Mesothelial cell of epicardium (in vitro differentiated cells): Measurements from ENCODE around the gene PFDN4. TPM values are rescaled to one million over a fixed set of nuclear protein-coding genes. Genes with fewer than 3 reads are reported as not detected.

ENCODE experiments used
- DNase-seq, 2 experiments: peaks; one replicate each; pipeline ENCODE4 v3.0.0; 2021; ENCODE audit warnings: low spot score in 2 of 2; ENCODE audit not compliant: unreplicated experiment in 2 of 2
- H3K27ac Mint-ChIP-seq: 2 replicates; pipeline ENCODE4 v1.8.0; 2021; ENCODE audit warnings: mixed read lengths
- H3K27me3 Mint-ChIP-seq: 2 replicates; pipeline ENCODE4 v1.8.0; 2021; ENCODE audit warnings: low read depth, mixed read lengths
- H3K36me3 Mint-ChIP-seq: 2 replicates; pipeline ENCODE4 v1.8.0; 2021; ENCODE audit warnings: mixed read lengths
- H3K4me1 Mint-ChIP-seq: 2 replicates; pipeline ENCODE4 v1.8.0; 2021; ENCODE audit warnings: mixed read lengths
- H3K4me3 Mint-ChIP-seq: 2 replicates; pipeline ENCODE4 v1.8.0; 2021; ENCODE audit warnings: mild to moderate bottlenecking, moderate library complexity, mixed read lengths
- H3K9me3 Mint-ChIP-seq: 2 replicates; pipeline ENCODE4 v1.8.0; 2021; ENCODE audit warnings: mixed read lengths
- CTCF ChIP-seq: fragments of 200-600 bp; sonication (generic); IDR thresholded peaks from one replicate; pipeline ENCODE4 v1.5.0; 2021; ENCODE audit warnings: antibody characterized with exemption; ENCODE audit not compliant: unreplicated experiment
- total RNA-seq: library from RNA; stranded (reverse); gene quantifications from 3 replicates; pipeline ENCODE4 v1.2.1, GENCODE V29; 2021

Gene PFDN4
- 25.8 to 26.8 TPM (median 26.0 TPM) in 3 replicates for total RNA-seq

GRCh38 chr20:54207743-54208547, at the start of gene PFDN4:
Gene PFDN4 (plus strand): TSS chr20:54208087. CDS start chr20:54208101, 14 bp downstream.
- TF ChIP-seq CTCF: peak; percentile 77
- Mint-ChIP-seq H3K4me3 (peak within 1 kb of the TSS; percentile 98), H3K36me3 (peaks cover 6% of the 10 kb centered on the region)

GRCh38 chr20:54158226-54158625, 49.7 kb upstream of the PFDN4 start:
- H3K4me1 Mint-ChIP-seq: no peaks in the 10 kb centered on the region
- no peaks in the 10 kb centered on the region for H3K9me3 Mint-ChIP-seq
- DNase-seq: no peak
- H3K27me3 Mint-ChIP-seq: peaks cover 2% of the 10 kb centered on the region
- no peak for TF ChIP-seq CTCF
- H3K4me3 Mint-ChIP-seq: no peak overlapping the region
- H3K27ac Mint-ChIP-seq: no peak overlapping the region
- no peaks in the 10 kb centered on the region for H3K36me3 Mint-ChIP-seq

More at GRCh38 chr20:54207743-54208547, at the start of gene PFDN4:
- Mint-ChIP-seq H3K4me1 (peaks cover 27% of the 10 kb centered on the region), H3K27ac (peak within 1 kb of the TSS; percentile 100), H3K9me3 (no peaks in the 10 kb centered on the region), H3K27me3 (no peaks in the 10 kb centered on the region)
- DNase-seq: peak; percentile 58 to 86

- no peak for DNase-seq
- Mint-ChIP-seq H3K9me3 (no peaks in the 10 kb centered on the region), H3K4me1 (no peaks in the 10 kb centered on the region), H3K4me3 (no peak overlapping the region), H3K27ac (no peak overlapping the region), H3K27me3 (peaks cover 2% of the 10 kb centered on the region), H3K36me3 (no peaks in the 10 kb centered on the region)
- TF ChIP-seq CTCF: no peak
These were observed 49.0 kb upstream of the PFDN4 start for GRCh38 chr20:54158856-54159418.

- no peak for DNase-seq
- Mint-ChIP-seq H3K27ac (no peak overlapping the region), H3K36me3 (no peaks in the 10 kb centered on the region), H3K27me3 (peaks cover 2% of the 10 kb centered on the region), H3K4me1 (no peaks in the 10 kb centered on the region), H3K4me3 (no peak overlapping the region), H3K9me3 (no peaks in the 10 kb centered on the region)
- no peak for TF ChIP-seq CTCF
These were observed 47.6 kb upstream of the PFDN4 start for GRCh38 chr20:54160065-54161007.

- TF ChIP-seq CTCF: no peak
- Mint-ChIP-seq H3K9me3 (no peaks in the 10 kb centered on the region), H3K36me3 (no peaks in the 10 kb centered on the region), H3K27me3 (peaks cover 2% of the 10 kb centered on the region), H3K4me3 (no peak overlapping the region), H3K4me1 (no peaks in the 10 kb centered on the region), H3K27ac (no peak overlapping the region)
- DNase-seq: no peak
These were observed 46.7 kb upstream of the PFDN4 start for GRCh38 chr20:54161008-54161820.
